Osteoblast (primary cell): ENCODE measurements around the gene MAMDC4. TPM values are rescaled to one million over a fixed set of nuclear protein-coding genes. Genes with fewer than 3 reads are reported as not detected.
A peak's percentile ranks its signal among the peaks of the same experiment; 100 is the strongest.

Source experiments
- DNase-seq: peaks from one replicate; pipeline ENCODE4 v3.0.0; 2011; ENCODE audit warnings: low spot score, mixed read lengths; ENCODE audit not compliant: insufficient read length; ENCODE audit errors: missing footprints
- H2AFZ ChIP-seq: 2 replicates; pipeline ENCODE4 v1.6.0; 2011; ENCODE audit warnings: mild to moderate bottlenecking, low read length
- H3K27ac ChIP-seq: 2 replicates; pipeline ENCODE4 v1.5.1; 2011; ENCODE audit warnings: mild to moderate bottlenecking, low read depth, low read length, moderate library complexity
- H3K27me3 ChIP-seq: 2 replicates; pipeline ENCODE4 v1.6.0; 2012; ENCODE audit warnings: mild to moderate bottlenecking, control low read depth, inconsistent platforms, low read length, moderate library complexity; ENCODE audit not compliant: insufficient read depth
- H3K36me3 ChIP-seq: 2 replicates; pipeline ENCODE4 v1.5.1; 2011; ENCODE audit warnings: mild to moderate bottlenecking, low read length, control low read depth, moderate library complexity; ENCODE audit not compliant: insufficient read depth
- H3K4me1 ChIP-seq: 2 replicates; pipeline ENCODE4 v1.5.1; 2011; ENCODE audit warnings: mild to moderate bottlenecking, low read length, control low read depth, moderate library complexity; ENCODE audit not compliant: insufficient read depth
- H3K4me2 ChIP-seq: 2 replicates; pipeline ENCODE4 v1.6.0; 2011; ENCODE audit warnings: mild to moderate bottlenecking, low read length; ENCODE audit not compliant: insufficient read depth
- H3K4me3 ChIP-seq: fragments of 200-600 bp; sonication (generic); 3 replicates; pipeline ENCODE4 v1.5.1; 2012; ENCODE audit warnings: mild to moderate bottlenecking, low read length, inconsistent platforms; ENCODE audit not compliant: insufficient read depth
- H3K79me2 ChIP-seq: 2 replicates; pipeline ENCODE4 v1.6.0; 2012; ENCODE audit warnings: mild to moderate bottlenecking, low read length, control low read depth, inconsistent platforms; ENCODE audit not compliant: insufficient read depth
- H3K9me3 ChIP-seq: 2 replicates; pipeline ENCODE4 v1.5.1; 2011; ENCODE audit warnings: low read depth, low read length, control low read depth
- H4K20me1 ChIP-seq: 2 replicates; pipeline ENCODE4 v1.6.0; 2012; ENCODE audit warnings: mild to moderate bottlenecking, low read length, control low read depth; ENCODE audit not compliant: insufficient read depth
- CTCF ChIP-seq: IDR thresholded peaks from 2 replicates; pipeline ENCODE4 v1.5.1; 2011; ENCODE audit warnings: mild to moderate bottlenecking, low read depth, low read length, moderate library complexity; ENCODE audit errors: extremely low read depth
- total RNA-seq: library from RNA; depleted of rRNA; stranded (reverse); fragments of >200 nt; gene quantifications from 2 replicates; pipeline ENCODE4 v1.2.3, GENCODE V29; 2012

MAMDC4 gene
- total RNA-seq, 1 donor, result 1.4 TPM

DNA sequence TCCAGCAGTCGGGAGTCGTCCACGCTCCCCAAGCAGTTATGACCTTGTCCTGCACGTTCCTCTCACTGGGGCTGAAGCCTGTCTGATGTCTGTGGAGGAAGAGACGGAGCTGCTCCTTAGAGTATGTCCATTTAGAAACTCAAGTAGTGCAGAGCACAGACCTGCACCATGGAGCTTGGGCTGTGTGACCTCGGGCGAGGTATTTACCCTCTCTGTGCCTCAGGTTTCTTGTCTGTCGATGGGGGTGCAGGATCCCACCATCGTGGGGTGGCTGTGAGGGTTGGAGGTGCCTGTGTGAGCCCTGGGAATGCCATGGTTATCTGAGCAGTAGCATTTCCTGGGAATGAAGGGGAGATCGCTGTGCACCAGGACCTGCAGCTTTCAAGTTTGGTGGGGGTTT lies 48.4 kb downstream of the MAMDC4 start:
- Histone ChIP-seq H3K4me1 (peaks cover 26% of the 10 kb centered on the region), H3K4me2 (no peak overlapping the region), H3K36me3 (peaks cover 24% of the 10 kb centered on the region), H3K79me2 (peaks cover 33% of the 10 kb centered on the region), H3K27me3 (no peaks in the 10 kb centered on the region), H3K27ac (no peak overlapping the region), H2AFZ (no peak overlapping the region), H4K20me1 (peaks cover 4% of the 10 kb centered on the region), H3K4me3 (no peak overlapping the region), H3K9me3 (no peaks in the 10 kb centered on the region)
- peak; percentile 37 for DNase-seq
- no peak for TF ChIP-seq CTCF

GRCh38 chr9:136900988-136901515 lies 48.9 kb downstream of the MAMDC4 start:
- TF ChIP-seq CTCF, result no peak
- peaks cover 25% of the 10 kb centered on the region for H3K36me3 ChIP-seq
- no peaks in the 10 kb centered on the region for H3K9me3 ChIP-seq
- no peak overlapping the region for H3K4me3 ChIP-seq
- H3K27ac ChIP-seq, result peak overlapping the region; percentile 93
- peaks cover 26% of the 10 kb centered on the region for H3K4me1 ChIP-seq
- peaks cover 4% of the 10 kb centered on the region for H4K20me1 ChIP-seq
- peak; percentile 79 for DNase-seq
- no peaks in the 10 kb centered on the region for H3K27me3 ChIP-seq
- peaks cover 28% of the 10 kb centered on the region for H3K79me2 ChIP-seq
- H3K4me2 ChIP-seq, result peak overlapping the region; percentile 54
- H2AFZ ChIP-seq, result peak overlapping the region; percentile 76

DNA sequence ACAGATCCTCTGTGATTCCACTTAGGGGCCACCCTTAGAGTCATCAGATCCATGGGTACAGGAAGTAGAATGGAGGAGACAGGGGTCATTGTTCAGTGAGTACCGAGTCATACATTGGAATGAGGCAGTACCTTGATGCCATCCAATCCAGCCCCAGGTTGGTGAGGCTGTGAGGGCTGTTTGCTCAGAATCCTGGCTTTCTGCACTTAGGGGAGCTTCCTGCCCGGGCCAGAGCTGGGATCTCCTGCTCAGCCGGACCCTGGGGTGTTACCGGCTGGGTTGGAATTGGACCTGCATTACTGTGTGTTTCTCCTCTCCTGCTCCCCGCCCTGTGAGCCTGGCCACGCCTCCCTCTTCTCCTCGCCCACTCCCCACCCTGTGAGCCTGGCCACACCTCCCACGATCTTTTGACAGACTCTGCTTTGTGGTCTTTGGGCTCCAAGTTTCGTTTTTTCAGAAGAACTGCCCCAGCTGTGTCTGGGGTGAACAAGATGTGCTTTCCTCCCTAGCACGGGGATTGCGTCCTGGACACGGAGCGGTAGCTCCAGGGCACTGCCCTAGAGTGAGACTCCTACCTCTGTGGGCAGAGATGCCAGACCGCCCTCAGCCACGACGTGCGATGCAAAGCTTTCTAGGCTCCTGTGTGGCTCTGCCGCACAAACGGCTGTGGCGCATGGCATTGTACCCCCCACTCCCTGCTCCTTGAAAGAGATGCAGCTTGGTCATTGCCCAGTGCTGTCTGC lies 49.5 kb downstream of the MAMDC4 start:
- no peaks in the 10 kb centered on the region for H3K27me3 ChIP-seq
- peaks cover 25% of the 10 kb centered on the region for H3K36me3 ChIP-seq
- peak overlapping the region; percentile 76 for H2AFZ ChIP-seq
- H3K27ac ChIP-seq, result peak overlapping the region; percentile 93
- H3K79me2 ChIP-seq, result peaks cover 23% of the 10 kb centered on the region
- DNase-seq, result peak; percentile 94
- H4K20me1 ChIP-seq, result peaks cover 4% of the 10 kb centered on the region
- no peak for TF ChIP-seq CTCF
- peaks cover 26% of the 10 kb centered on the region for H3K4me1 ChIP-seq
- peak overlapping the region; percentile 54 for H3K4me2 ChIP-seq
- H3K4me3 ChIP-seq, result peak overlapping the region; percentile 8
- no peaks in the 10 kb centered on the region for H3K9me3 ChIP-seq

- H3K27ac ChIP-seq, result peak overlapping the region; percentile 93
- H4K20me1 ChIP-seq, result peaks cover 4% of the 10 kb centered on the region
- TF ChIP-seq CTCF, result no peak
- H3K79me2 ChIP-seq, result peaks cover 17% of the 10 kb centered on the region
- H3K4me1 ChIP-seq, result peaks cover 26% of the 10 kb centered on the region
- DNase-seq, result peak; percentile 99
- H3K36me3 ChIP-seq, result peaks cover 25% of the 10 kb centered on the region
- H3K4me3 ChIP-seq, result peak overlapping the region; percentile 8
- H3K4me2 ChIP-seq, result peak overlapping the region; percentile 54
- H3K27me3 ChIP-seq, result no peaks in the 10 kb centered on the region
- peak overlapping the region; percentile 72 for H2AFZ ChIP-seq
- no peaks in the 10 kb centered on the region for H3K9me3 ChIP-seq
Measured at GRCh38 chr9:136902259-136902821, 50.2 kb downstream of the MAMDC4 start.
